ENCODE data around the gene CYP26C1.

DNA sequence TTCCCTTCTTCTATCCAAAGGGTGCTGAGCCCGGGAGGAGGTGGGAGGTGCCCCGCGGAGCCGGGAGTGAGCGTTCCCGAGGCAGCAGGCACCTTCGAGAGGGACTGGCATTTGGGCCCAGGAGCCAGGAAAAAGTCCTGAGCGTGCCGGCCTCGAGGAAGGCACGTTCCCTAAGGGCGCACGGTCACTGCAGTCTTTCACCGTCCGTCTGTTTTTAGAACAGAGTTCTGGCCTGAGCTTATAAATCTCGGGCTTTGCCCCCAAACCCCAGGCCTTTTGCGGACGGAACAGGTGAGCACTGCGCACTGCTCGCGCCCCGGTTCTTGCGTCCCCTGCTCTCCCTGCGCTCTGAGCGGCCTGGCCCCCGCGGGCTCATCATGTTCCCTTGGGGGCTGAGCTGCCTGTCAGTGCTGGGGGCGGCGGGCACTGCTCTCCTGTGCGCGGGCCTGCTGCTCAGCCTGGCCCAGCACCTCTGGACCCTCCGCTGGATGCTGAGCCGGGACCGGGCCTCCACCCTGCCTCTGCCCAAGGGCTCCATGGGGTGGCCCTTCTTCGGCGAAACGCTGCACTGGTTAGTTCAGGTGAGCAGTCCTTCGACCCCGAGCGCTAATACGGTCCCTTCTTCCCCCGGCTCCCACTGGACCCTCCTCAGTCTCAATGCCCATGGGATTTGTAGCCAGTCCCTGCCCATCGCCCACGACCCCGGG lies 442 bp downstream of the CYP26C1 start:
- TF ChIP-seq, protein P1, sequence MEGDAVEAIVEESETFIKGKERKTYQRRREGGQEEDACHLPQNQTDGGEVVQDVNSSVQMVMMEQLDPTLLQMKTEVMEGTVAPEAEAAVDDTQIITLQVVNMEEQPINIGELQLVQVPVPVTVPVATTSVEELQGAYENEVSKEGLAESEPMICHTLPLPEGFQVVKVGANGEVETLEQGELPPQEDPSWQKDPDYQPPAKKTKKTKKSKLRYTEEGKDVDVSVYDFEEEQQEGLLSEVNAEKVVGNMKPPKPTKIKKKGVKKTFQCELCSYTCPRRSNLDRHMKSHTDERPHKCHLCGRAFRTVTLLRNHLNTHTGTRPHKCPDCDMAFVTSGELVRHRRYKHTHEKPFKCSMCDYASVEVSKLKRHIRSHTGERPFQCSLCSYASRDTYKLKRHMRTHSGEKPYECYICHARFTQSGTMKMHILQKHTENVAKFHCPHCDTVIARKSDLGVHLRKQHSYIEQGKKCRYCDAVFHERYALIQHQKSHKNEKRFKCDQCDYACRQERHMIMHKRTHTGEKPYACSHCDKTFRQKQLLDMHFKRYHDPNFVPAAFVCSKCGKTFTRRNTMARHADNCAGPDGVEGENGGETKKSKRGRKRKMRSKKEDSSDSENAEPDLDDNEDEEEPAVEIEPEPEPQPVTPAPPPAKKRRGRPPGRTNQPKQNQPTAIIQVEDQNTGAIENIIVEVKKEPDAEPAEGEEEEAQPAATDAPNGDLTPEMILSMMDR (IDR thresholded peaks at IDR 0.05; ENCODE audit: insufficient read depth, low read length): no peak
- TF ChIP-seq POLR2AphosphoS5 (IDR thresholded peaks at IDR 0.05; ENCODE audit: low read depth) (no peak), GABPA (IDR thresholded peaks at IDR 0.05; ENCODE audit: low read depth) (no peak), SPI1 (IDR thresholded peaks at IDR 0.05; ENCODE audit: borderline replicate concordance, low read depth) (no peak)
- TF ChIP-seq, protein P2, sequence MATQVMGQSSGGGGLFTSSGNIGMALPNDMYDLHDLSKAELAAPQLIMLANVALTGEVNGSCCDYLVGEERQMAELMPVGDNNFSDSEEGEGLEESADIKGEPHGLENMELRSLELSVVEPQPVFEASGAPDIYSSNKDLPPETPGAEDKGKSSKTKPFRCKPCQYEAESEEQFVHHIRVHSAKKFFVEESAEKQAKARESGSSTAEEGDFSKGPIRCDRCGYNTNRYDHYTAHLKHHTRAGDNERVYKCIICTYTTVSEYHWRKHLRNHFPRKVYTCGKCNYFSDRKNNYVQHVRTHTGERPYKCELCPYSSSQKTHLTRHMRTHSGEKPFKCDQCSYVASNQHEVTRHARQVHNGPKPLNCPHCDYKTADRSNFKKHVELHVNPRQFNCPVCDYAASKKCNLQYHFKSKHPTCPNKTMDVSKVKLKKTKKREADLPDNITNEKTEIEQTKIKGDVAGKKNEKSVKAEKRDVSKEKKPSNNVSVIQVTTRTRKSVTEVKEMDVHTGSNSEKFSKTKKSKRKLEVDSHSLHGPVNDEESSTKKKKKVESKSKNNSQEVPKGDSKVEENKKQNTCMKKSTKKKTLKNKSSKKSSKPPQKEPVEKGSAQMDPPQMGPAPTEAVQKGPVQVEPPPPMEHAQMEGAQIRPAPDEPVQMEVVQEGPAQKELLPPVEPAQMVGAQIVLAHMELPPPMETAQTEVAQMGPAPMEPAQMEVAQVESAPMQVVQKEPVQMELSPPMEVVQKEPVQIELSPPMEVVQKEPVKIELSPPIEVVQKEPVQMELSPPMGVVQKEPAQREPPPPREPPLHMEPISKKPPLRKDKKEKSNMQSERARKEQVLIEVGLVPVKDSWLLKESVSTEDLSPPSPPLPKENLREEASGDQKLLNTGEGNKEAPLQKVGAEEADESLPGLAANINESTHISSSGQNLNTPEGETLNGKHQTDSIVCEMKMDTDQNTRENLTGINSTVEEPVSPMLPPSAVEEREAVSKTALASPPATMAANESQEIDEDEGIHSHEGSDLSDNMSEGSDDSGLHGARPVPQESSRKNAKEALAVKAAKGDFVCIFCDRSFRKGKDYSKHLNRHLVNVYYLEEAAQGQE (IDR thresholded peaks at IDR 0.05; ENCODE audit: insufficient replicate concordance, low read depth): no peak
